Progenitor cell of endocrine pancreas (in vitro differentiated cells): ENCODE measurements around the gene VPS45. TPM values are rescaled to one million over a fixed set of nuclear protein-coding genes. Genes with fewer than 3 reads are reported as not detected.

Experiments
- DNase-seq: peaks from one replicate; pipeline ENCODE4 v3.0.0; 2021; ENCODE audit warnings: low spot score; ENCODE audit not compliant: unreplicated experiment
- H3K27ac Mint-ChIP-seq: 2 replicates; pipeline ENCODE4 v1.8.0; 2021; ENCODE audit warnings: mild to moderate bottlenecking, moderate library complexity, mixed read lengths
- H3K27me3 Mint-ChIP-seq: 2 replicates; pipeline ENCODE4 v1.8.0; 2021; ENCODE audit warnings: mixed read lengths
- H3K36me3 Mint-ChIP-seq: 2 replicates; pipeline ENCODE4 v1.8.0; 2022; ENCODE audit warnings: mixed read lengths; ENCODE audit not compliant: insufficient read depth
- H3K4me1 Mint-ChIP-seq: 2 replicates; pipeline ENCODE4 v1.8.0; 2021; ENCODE audit warnings: low read depth, mixed read lengths
- H3K4me3 Mint-ChIP-seq: 2 replicates; pipeline ENCODE4 v1.8.0; 2021; ENCODE audit warnings: low read depth, mild to moderate bottlenecking, moderate library complexity, mixed read lengths
- H3K9me3 Mint-ChIP-seq: 2 replicates; pipeline ENCODE4 v1.8.0; 2021; ENCODE audit warnings: low read depth, mixed read lengths
- total RNA-seq: library from RNA; stranded (reverse); gene quantifications from 2 replicates; pipeline ENCODE4 v1.2.1, GENCODE V29; 2021
- TF ChIP-seq, protein P1 (sequence below): fragments of 200-600 bp; sonication (generic); IDR thresholded peaks from one replicate; pipeline ENCODE4 v1.5.0; 2021; ENCODE audit warnings: antibody characterized with exemption, mild to moderate bottlenecking; ENCODE audit not compliant: unreplicated experiment

Gene VPS45
- total RNA-seq, 1 donor from 2014 or later: 53.0 TPM

GRCh38 chr1:150187560-150187931, 120.0 kb downstream of the VPS45 start:
- Mint-ChIP-seq H3K36me3 (no peaks in the 10 kb centered on the region), H3K27me3 (peaks cover 7% of the 10 kb centered on the region), H3K4me1 (peaks cover 1% of the 10 kb centered on the region), H3K9me3 (no peaks in the 10 kb centered on the region), H3K4me3 (no peak overlapping the region), H3K27ac (no peak overlapping the region)
- TF ChIP-seq, protein P1, sequence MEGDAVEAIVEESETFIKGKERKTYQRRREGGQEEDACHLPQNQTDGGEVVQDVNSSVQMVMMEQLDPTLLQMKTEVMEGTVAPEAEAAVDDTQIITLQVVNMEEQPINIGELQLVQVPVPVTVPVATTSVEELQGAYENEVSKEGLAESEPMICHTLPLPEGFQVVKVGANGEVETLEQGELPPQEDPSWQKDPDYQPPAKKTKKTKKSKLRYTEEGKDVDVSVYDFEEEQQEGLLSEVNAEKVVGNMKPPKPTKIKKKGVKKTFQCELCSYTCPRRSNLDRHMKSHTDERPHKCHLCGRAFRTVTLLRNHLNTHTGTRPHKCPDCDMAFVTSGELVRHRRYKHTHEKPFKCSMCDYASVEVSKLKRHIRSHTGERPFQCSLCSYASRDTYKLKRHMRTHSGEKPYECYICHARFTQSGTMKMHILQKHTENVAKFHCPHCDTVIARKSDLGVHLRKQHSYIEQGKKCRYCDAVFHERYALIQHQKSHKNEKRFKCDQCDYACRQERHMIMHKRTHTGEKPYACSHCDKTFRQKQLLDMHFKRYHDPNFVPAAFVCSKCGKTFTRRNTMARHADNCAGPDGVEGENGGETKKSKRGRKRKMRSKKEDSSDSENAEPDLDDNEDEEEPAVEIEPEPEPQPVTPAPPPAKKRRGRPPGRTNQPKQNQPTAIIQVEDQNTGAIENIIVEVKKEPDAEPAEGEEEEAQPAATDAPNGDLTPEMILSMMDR: no peak
- no peak for DNase-seq

- Mint-ChIP-seq H3K27me3 (peaks cover 14% of the 10 kb centered on the region), H3K27ac (no peak overlapping the region), H3K4me1 (peaks cover 1% of the 10 kb centered on the region), H3K36me3 (no peaks in the 10 kb centered on the region), H3K9me3 (no peaks in the 10 kb centered on the region), H3K4me3 (no peak overlapping the region)
- no peak for DNase-seq
- TF ChIP-seq, protein P1: no peak
Measured at GRCh38 chr1:150192012-150192411, 124.4 kb downstream of the VPS45 start.

DNA sequence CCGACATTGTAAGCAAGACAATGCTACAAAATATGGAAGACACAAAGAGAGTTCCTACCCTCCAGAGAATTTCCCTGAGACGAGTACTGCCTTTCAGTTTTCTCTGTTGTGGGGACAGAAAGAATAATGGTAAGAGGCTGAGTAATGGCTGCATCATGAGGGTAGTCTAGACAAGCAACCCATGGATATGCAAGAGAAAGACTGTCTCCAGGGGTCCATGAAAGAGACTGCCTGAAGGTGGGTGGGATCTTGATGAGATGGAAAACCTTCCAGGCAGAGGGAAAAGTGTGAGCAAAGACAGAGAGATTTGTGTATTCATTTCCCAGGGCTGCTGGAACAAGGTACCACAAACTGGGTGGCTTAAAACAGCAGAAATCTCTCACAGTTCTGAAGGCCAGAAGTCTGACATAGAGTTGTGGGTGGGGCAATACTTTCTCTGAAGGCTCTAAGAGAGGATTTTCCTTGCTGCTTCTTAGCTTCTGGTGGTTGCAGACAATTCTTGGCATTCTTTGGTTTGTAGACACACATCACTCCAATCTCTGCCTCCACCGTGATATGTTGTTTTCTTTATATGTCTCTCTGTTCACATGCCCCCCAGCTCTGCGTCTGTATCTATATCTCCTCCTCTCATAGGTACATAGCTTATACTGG, 126.9 kb downstream of the VPS45 start:
- peaks cover 27% of the 10 kb centered on the region for H3K27me3 Mint-ChIP-seq
- no peaks in the 10 kb centered on the region for H3K9me3 Mint-ChIP-seq
- H3K27ac Mint-ChIP-seq: no peak overlapping the region

More for the DNA sequence above, 126.9 kb downstream of the VPS45 start:
- Mint-ChIP-seq H3K36me3 (no peaks in the 10 kb centered on the region), H3K4me1 (no peaks in the 10 kb centered on the region), H3K4me3 (no peak overlapping the region)
- TF ChIP-seq, protein P1: no peak
- no peak for DNase-seq

Other genes with a start within 250 kb of the VPS45 start
- 10.9 and 12.1 TPM in 2 replicates for gene BOLA1, start 168.2 kb upstream of the VPS45 start, total RNA-seq
- gene SV2A, start 149.9 kb upstream of the VPS45 start, total RNA-seq: 16.9 and 21.8 TPM in 2 replicates
- 67.5 and 72.8 TPM in 2 replicates for gene SF3B4, start 140.0 kb upstream of the VPS45 start, total RNA-seq
- 8.5 and 10.6 TPM in 2 replicates for gene MTMR11, start 130.9 kb upstream of the VPS45 start, total RNA-seq
- gene OTUD7B, start 57.0 kb upstream of the VPS45 start, total RNA-seq: 29.1 and 30.3 TPM in 2 replicates
- 85.2 and 87.6 TPM in 2 replicates for gene PLEKHO1, start 82.1 kb downstream of the VPS45 start, total RNA-seq
- 52.1 TPM in 2 replicates for gene ANP32E, start 168.3 kb downstream of the VPS45 start, total RNA-seq
- gene CA14, start 190.0 kb downstream of the VPS45 start, total RNA-seq: 13.1 and 16.6 TPM in 2 replicates
- 129 and 136 TPM in 2 replicates for gene APH1A, start 201.2 kb downstream of the VPS45 start, total RNA-seq
- gene C1orf54, start 205.0 kb downstream of the VPS45 start, total RNA-seq: 2.0 and 2.9 TPM in 2 replicates
- 1.9 and 2.7 TPM in 2 replicates for gene CIART, start 214.8 kb downstream of the VPS45 start, total RNA-seq
- gene MRPS21, start 226.1 kb downstream of the VPS45 start, total RNA-seq: 68.4 and 69.4 TPM in 2 replicates